Measurements from ENCODE around the gene TGFBR2.
A peak's percentile ranks its signal among the peaks of the same experiment; 100 is the strongest.

TGFBR2 gene

DNA sequence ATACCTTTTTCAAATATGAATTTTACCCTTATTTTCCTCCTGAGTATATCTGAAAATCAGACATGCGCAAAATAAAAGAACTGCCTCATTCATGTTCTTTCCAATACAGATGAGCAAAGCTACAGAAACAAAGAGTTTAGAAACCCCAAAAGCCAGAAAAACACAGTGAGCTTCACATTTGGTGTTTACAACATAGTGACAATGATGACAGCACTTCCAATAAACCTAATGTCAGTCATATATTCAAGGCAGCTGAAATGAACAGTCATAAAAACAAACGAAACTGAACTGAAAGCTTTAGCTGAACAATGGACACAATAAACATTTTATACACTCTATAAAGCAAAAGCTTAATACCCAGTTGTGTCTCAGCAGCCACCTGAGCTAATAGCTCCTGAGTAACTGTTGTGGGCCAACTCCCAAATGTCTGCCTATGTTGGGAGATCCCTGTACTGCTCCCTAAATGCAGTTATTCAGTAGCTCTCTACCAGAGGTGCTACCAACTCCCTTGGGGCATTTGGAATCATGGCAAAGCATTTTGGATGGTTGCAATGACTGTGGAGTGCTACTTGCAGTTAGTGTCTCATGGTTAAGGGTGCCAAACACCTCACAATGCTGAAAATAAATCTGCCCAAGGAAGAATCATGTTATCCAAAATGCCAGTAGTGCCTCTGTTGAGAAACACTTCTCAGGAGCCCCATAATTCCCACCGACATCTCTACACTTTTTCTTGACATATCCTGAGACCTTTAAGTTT, 131.5 kb downstream of the TGFBR2 start:
- Mint-ChIP-seq H3K4me3 (no peak overlapping the region), H3K27me3 (ENCODE audit: low read depth) (no peaks in the 10 kb centered on the region), H3K27ac (no peak overlapping the region), H3K4me1 (ENCODE audit: low read depth) (peaks cover 16% of the 10 kb centered on the region), H3K36me3 (ENCODE audit: low read depth) (no peaks in the 10 kb centered on the region), H3K9me3 (no peaks in the 10 kb centered on the region)

DNA sequence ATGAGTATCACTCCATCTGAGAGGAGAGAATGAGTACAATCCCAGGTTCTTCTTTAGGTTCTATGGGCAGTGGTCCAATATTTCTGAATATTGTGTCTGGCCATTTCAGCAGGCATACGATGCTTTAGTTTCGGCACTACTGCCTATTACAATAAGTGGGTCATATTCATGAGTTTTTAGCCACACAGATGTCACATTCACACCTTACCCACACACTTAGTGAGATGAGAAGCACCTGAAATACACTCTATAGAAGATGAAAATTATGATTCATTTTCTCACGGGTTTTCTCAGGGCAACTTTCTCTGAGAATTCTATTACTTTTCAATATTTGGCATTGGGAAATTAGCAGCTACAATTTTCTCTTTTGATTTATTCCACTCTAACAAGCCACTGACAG, 132.2 kb downstream of the TGFBR2 start:
- peaks cover 20% of the 10 kb centered on the region for H3K4me1 Mint-ChIP-seq (ENCODE audit: low read depth)
- H3K36me3 Mint-ChIP-seq (ENCODE audit: low read depth), result no peaks in the 10 kb centered on the region
- no peak overlapping the region for H3K27ac Mint-ChIP-seq
- no peak overlapping the region for H3K4me3 Mint-ChIP-seq
- no peaks in the 10 kb centered on the region for H3K9me3 Mint-ChIP-seq
- H3K27me3 Mint-ChIP-seq (ENCODE audit: low read depth), result no peaks in the 10 kb centered on the region

DNA sequence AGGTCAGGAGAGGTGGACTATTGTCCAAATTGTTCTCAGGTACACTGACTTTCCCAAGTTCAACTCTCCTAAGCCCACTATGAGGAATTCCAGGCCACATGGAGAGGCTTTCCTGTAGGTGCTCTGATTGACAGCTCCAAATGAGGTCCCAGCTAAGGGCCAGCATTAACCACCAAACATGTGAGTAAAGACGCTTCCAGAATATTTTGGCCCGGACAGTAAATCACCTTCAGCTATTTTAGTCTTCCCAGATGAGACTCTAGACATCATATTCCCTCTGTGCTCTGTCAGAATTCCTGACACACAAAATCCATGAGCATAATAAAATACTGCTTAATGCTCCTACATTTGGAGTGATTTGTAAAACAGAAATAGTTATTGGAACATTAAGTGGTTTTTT, 135.5 kb downstream of the TGFBR2 start:
- Mint-ChIP-seq H3K4me1 (ENCODE audit: low read depth) (peaks cover 19% of the 10 kb centered on the region), H3K9me3 (no peaks in the 10 kb centered on the region)

DNA sequence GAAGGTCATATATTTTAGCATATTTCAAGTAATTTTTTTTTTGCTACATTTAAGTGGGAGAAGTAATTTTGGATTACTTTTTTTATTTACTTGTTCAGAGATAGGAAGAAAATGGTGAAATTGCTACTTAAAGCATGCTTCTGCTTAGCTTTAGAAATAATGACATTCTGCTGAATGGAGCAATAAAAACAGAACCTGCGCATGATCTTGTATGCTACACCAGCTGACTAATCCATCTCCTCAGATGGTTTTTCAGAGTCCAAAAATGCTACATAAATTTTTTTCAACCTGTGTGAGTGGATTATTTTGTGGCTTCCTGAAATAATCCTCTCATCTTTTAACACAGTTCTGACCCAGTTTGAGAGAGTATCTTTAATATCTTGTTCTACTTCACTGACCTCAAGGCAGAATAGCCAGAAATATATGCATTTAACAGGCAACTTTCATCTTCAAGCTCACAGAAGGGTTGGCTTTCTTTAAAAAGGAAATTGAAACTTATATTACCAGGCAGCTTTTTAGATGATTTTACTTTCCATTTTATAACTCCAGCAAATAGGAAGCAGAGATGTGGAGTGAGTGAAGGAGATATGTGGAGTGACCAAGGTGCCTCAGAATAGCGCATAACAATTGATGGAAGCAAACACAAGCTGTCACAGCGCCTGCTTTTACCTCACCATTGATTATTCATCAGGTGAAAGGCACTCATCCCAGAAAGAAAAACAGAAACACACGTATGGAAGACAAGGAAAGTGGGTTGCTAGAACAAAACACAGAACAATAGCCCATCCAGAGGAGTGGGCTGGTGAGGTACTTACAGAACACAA, 136.6 kb downstream of the TGFBR2 start:
- no peak overlapping the region for H3K4me3 Mint-ChIP-seq
- H3K27ac Mint-ChIP-seq, result peak overlapping the region; percentile 2
- peaks cover 20% of the 10 kb centered on the region for H3K4me1 Mint-ChIP-seq (ENCODE audit: low read depth)
- H3K36me3 Mint-ChIP-seq (ENCODE audit: low read depth), result no peaks in the 10 kb centered on the region
- H3K9me3 Mint-ChIP-seq, result no peaks in the 10 kb centered on the region
- H3K27me3 Mint-ChIP-seq (ENCODE audit: low read depth), result no peaks in the 10 kb centered on the region

More for the DNA sequence above, 135.5 kb downstream of the TGFBR2 start:
- Mint-ChIP-seq H3K27me3 (ENCODE audit: low read depth) (no peaks in the 10 kb centered on the region), H3K27ac (no peak overlapping the region), H3K4me3 (no peak overlapping the region), H3K36me3 (ENCODE audit: low read depth) (no peaks in the 10 kb centered on the region)

Measured in T-helper 1 cell treated with Interleukin-12 subunit alpha and Interleukin-12 subunit beta and Interleukin-4 antibody, amounts not matched to agents 30 μg/mL and 1 μg/mL, for 36 hours (primary cell).